ENCODE data around the gene CD33.

The CD33 gene

DNA sequence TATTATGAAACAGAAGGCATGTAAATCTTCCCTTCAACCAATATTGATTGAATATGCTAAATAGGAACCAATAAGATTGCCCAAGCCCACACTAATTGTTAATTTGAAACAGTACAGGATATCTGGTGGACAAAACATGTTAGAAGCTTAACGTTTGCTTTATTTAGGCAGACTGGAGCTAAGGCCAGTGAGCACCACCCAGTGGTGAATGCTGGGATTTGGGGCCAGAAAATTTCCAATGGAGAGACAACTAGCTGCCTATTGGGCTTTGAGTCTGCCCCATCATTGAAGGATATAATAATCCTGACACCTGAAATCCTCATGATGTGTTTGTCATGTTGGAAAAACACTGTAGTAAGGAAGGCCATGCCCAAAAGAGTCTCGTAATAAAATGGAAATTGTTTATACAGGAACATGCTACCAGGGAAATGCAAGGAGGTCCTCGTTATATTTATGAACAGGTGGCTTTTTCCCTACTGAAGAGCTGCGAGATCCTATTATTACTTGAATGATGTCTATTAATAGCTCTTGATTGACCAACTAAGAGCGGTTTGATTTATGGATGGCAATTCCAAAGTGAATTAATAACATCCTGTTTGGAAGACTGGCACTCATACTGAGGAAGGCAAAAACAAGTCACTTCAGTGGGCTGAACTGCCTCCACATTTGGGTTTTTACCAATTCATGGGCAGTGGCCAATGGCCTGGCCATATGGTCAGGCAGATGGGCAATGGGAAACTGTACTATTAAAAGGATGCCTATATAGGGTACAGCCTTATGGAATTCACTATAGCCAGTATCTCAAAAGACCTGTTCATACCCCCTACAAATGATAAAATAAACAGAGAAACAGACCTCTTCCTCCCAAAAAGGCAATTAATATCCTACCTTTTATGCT lies 34.7 kb downstream of the CD33 start:
- peak; percentile 28 for DNase-seq

DNA sequence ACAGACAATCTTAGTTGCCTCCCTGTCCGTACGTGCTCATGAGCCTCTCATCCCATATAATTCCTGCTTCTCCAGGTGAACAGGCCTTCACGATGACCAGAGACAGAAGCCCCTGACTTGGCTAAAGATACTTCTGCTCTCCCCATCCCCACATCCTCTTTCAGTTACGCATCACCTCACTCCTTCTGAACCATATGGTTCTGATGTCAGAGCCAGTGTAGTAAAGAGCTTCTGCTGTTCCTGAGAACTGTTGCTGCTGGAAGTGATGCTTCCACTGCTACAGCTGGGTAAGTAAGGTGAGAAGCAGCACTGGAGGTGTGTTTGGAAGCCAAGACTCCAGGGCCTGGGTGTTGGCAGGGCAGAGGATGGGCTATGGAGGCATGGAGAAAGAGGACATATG lies 38.9 kb downstream of the CD33 start:
- DNase-seq, result no peak

DNA sequence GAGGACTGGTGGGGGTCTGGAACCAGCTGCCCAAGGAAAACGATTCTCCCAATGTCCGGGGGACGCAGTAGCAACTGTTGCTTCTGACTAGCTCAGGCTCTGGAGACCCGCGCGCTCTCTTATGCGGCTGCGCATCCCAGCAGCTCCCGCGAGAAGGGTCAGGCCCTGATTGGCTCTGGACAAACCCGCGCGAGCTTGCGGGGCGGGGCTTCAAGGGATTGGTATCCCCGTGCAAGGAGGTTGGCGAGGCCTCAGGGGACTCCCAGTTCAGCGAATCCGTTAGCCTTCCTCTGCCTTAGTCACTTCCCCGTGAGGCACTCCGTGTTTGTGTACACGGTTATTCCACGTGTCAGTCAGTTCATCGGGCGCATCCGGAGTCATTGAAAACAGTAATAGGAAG lies 46.2 kb downstream of the CD33 start:
- DNase-seq, result no peak

GRCh38 chr19:51272183-51272810 lies 47.4 kb downstream of the CD33 start:
- DNase-seq, result no peak

- DNase-seq, result no peak
These were observed 49.3 kb downstream of the CD33 start for GRCh38 chr19:51274049-51274770.

DNA sequence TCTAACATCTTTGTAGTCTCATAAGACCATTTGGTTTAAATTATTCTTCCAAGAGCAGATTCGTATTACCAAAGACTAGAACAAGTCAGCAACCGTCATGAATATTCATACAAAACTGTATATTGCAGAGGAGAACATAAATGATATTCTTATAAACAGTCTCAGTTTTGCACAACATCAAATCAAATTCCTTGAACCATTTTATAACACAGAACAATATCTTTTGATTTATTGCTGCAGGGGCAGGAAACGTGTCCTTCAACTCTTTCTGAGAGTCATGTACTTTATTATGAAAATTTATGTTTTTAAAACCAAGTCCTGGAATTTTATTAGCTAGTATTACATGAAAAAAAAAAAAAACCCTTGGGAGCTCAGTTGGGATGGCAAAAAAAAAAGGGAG lies 52.2 kb downstream of the CD33 start:
- DNase-seq, result no peak

- DNase-seq, result no peak
These were observed 57.5 kb downstream of the CD33 start for GRCh38 chr19:51282335-51282734.

- no peak for DNase-seq
These were observed 60.8 kb downstream of the CD33 start for GRCh38 chr19:51285682-51286081.
